Transverse colon (tissue), 4 donors: ENCODE measurements around the gene INPP5B. TPM values are rescaled to one million over a fixed set of nuclear protein-coding genes. Genes with fewer than 3 reads are reported as not detected.
"Not testable (repeated sequence)": the region's sequence is repeated elsewhere in the genome, so short reads cannot be mapped to it uniquely, and the experiment has no call there.

ENCODE experiments used
- DNase-seq: peaks from one replicate; pipeline ENCODE4 v3.0.0-alpha.2; 2019
- H3K27ac ChIP-seq, 4 donors: fragments of 200-600 bp; sonication (generic); 2 replicates each; pipeline ENCODE4 v1.5.1; 2016 to 2018; ENCODE audit warnings: inconsistent platforms in 4 of 4
- H3K27me3 ChIP-seq: fragments of 200-600 bp; sonication (generic); 2 replicates; pipeline ENCODE4 v1.5.1; 2017; ENCODE audit warnings: inconsistent platforms
- H3K36me3 ChIP-seq, 4 donors: fragments of 200-600 bp; sonication (generic); 2 replicates each; pipeline ENCODE4 v1.5.1; 2017 to 2019; ENCODE audit warnings: inconsistent platforms in 4 of 4
- H3K4me1 ChIP-seq, 4 donors: fragments of 200-600 bp; sonication (generic); 2 replicates each; pipeline ENCODE4 v1.5.1; 2017 to 2020; ENCODE audit warnings: inconsistent platforms in 4 of 4
- H3K4me3 ChIP-seq, 4 donors: fragments of 200-600 bp; sonication (generic); 1 replicate in 1 of 4; 2 replicates in 3 of 4; pipeline versions ENCODE4 v1.5.1 to v1.6.1; 2017 to 2019; ENCODE audit warnings: inconsistent platforms in 4 of 4
- H3K9me3 ChIP-seq, 2 donors: fragments of 200-600 bp; sonication (generic); 2 replicates each; pipeline ENCODE4 v1.5.1; 2017 to 2019; ENCODE audit warnings: inconsistent platforms in 2 of 2
- CTCF ChIP-seq, 5 experiments: fragments of 200-600 bp in 3 of 5; fragments of 450-650 bp in 2 of 5; sonication (generic) in 3 of 5; IDR thresholded peaks; 1 replicate in 2 of 5; 2 replicates in 3 of 5; pipeline ENCODE4 v1.5.1; 2016 to 2017; ENCODE audit warnings: antibody characterized with exemption in 5 of 5, inconsistent platforms in 3 of 5, mild to moderate bottlenecking in 2 of 5, moderate library complexity in 1 of 5
- EP300 ChIP-seq: sonication (generic); formaldehyde crosslinking; IDR thresholded peaks from one replicate; pipeline ENCODE4 v1.6.1; 2017; ENCODE audit warnings: antibody characterized with exemption, low read depth
- POLR2A ChIP-seq: fragments of 450-650 bp; IDR thresholded peaks from one replicate; pipeline ENCODE4 v1.6.1; 2016; ENCODE audit warnings: antibody characterized with exemption, mild to moderate bottlenecking, moderate library complexity
- POLR2AphosphoS5 ChIP-seq, 3 donors: sonication (generic); formaldehyde crosslinking; IDR thresholded peaks; one replicate each; pipeline ENCODE4 v1.6.1; 2016; ENCODE audit warnings: antibody characterized with exemption in 3 of 3
- WGBS, 2 donors: methylation state at CpG; one replicate each; pipeline ENCODE4 v1.1.5; 2018; ENCODE audit warnings: low coverage in 1 of 2; 5-methylcytosine and 5-hydroxymethylcytosine counted together
- in situ Hi-C, 4 donors: fragments of 200-750 bp; cut with MboI; loops; one replicate each; pipeline versions ENCODE4 v1.15.0 to v1.15.1; 2017; ENCODE audit warnings: low sequenced_read_pairs in 3 of 4, low pct_ligation_motif_present in 1 of 4, low pct_unique_long_range_greater_than_20kb in 1 of 4
- intact Hi-C: fragments of 100-400 bp; cut with DNase I; formaldehyde crosslinking; loops from one replicate; pipeline ENCODE4 v1.15.1; 2023; ENCODE audit warnings: low total_unique reads
- total RNA-seq, 4 donors: library from RNA; depleted of rRNA; stranded (reverse); fragments of >200 nt; gene quantifications; one replicate each; pipeline ENCODE4 v1.1.0, GENCODE V29; 2016

INPP5B gene
- total RNA-seq, 4 donors from 2014 or later: 32.6 to 43.6 (median 39.1) TPM

DNA sequence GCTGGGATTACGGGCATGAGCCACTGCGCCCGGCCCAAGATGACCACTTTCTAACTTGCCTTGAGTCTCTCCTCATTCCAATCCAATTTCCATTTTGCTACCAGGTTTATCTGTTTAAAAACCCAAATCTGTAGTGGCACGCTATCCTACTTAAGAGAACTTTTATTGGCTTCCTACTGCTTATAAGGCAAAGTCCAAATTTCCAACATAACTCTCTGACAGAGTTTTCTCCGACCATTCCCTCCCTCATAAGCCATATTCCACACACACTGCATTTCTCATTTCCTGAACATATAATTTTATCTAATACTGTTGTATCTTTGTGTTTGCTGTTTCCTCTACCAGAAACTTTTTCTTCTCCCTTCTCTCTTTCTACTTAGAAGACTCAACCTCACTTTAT, 27.7 kb upstream of the INPP5B start:
- Histone ChIP-seq H3K9me3 (no peaks in the 10 kb centered on the region), H3K36me3 (peaks cover 0 to 57% (median 27%) of the 10 kb centered on the region in 4 donors), H3K4me3 (no peak overlapping the region), H3K27me3 (no peaks in the 10 kb centered on the region), H3K4me1 (peaks cover 0 to 3% (median 0%) of the 10 kb centered on the region in 4 donors), H3K27ac (peak overlapping the region in 1 of 4 donors; percentile 3)
- 73 to 87% methylated on average over 5 of the region's 5 CpGs for WGBS, 2 donors
- intact Hi-C loops: no loop called here
- TF ChIP-seq CTCF (IDR thresholded peaks at IDR 0.05) (no peak), POLR2AphosphoS5 (IDR thresholded peaks at IDR 0.05) (no peak), EP300 (no peak), POLR2A (no peak)
- no peak for DNase-seq
- in situ Hi-C loops: no loop called here

DNA sequence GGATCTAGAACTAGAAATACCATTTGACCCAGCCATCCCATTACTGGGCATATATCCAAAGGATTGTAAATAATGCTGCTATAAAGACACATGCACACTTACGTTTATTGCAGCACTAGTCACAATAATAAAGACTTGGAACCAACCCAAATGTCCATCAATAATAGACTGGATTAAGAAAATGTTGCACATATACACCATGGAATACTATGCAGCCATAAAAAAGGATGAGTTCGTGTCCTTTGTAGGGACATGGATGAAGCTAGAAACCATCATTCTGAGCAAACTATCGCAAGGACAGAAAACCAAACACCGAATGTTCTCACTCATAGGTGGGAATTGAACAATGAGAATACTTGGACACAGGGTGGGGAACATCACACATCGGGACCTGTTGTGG, 26.8 kb upstream of the INPP5B start:
- DNase-seq, intact Hi-C loops, in situ Hi-C loops, H3K9me3 ChIP-seq, H3K4me1 ChIP-seq, H3K27me3 ChIP-seq, H3K27ac ChIP-seq, H3K4me3 ChIP-seq: not testable (repeated sequence)
- WGBS, 2 donors: 84 to 91% methylated on average over 5 of the region's 5 CpGs
- peaks cover 0 to 57% (median 27%) of the 10 kb centered on the region in 4 donors for H3K36me3 ChIP-seq

DNA sequence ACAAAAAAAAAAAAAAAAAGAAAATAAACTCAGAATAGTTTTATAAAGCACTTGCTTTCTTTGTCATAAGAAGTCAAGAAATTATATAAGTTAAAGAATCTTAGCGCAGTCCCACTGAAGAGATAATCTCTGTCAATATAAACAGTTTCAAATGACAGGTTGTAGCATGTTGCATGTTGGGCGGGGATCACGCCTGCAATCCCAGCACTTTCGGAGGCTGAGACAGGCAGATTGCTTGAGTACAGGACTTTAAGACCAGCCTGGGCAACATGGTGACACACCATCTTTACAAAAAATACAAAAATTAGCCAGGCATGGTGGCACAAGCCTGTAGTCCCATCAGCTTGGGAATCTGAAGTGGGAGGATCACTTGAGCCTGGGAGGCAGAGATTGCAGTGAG, 18.4 kb upstream of the INPP5B start:
- no peak for TF ChIP-seq EP300
- no peak for TF ChIP-seq CTCF (IDR thresholded peaks at IDR 0.05)
- TF ChIP-seq POLR2A: no peak
- TF ChIP-seq POLR2AphosphoS5 (IDR thresholded peaks at IDR 0.05): no peak
- no peak for DNase-seq
- in situ Hi-C loops (loop anchor here in 1 of 4 donors (10.0 kb wide), 1 partner anchor 80 kb away; no protein-coding TSS in a partner anchor), intact Hi-C loops (no loop called here)
- whole genome bisulfite sequencing, 2 donors: 89% methylated on average over 4 of the region's 4 CpGs; no CpG with 5 or more reads in 1 of the 2 donors
- no peaks in the 10 kb centered on the region for H3K27me3 ChIP-seq
- no peaks in the 10 kb centered on the region for H3K9me3 ChIP-seq
- H3K27ac ChIP-seq: no peak overlapping the region
- H3K36me3 ChIP-seq: peaks cover 0 to 43% (median 19%) of the 10 kb centered on the region in 4 donors
- no peak overlapping the region for H3K4me3 ChIP-seq
- no peaks in the 10 kb centered on the region for H3K4me1 ChIP-seq

DNA sequence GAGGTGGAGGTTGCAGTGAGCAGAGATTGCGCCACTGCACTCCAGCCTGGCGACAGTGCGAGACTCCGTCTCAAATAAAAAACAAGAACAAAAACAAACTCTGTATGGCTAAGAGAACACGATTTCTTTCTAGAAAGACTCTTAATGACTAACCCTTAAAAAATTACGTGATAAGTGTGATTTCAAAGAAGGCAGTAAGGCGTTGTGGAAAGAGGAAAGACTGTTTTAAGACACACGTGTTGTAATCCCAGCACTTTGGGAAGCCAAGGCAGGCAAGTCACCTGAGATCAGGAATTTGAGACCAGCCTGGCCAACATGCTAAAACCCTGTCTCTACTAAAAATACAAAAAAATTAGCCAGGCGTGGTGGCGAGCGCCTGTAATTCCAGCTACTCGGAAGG, 17.3 kb upstream of the INPP5B start:
- WGBS, 2 donors: 77 to 87% methylated on average over 8 to 12 of the region's 12 CpGs
- in situ Hi-C loops: loop anchor here in 1 of 4 donors (10.0 kb wide), 1 partner anchor 79 kb away; no protein-coding TSS in a partner anchor
- H3K4me3 ChIP-seq: not testable (repeated sequence)

GRCh38 chr1:37958690-37959089, 11.8 kb upstream of the INPP5B start:
- Histone ChIP-seq H3K36me3 (peaks cover 0 to 31% (median 5%) of the 10 kb centered on the region in 4 donors), H3K4me3 (no peak overlapping the region), H3K27ac (no peak overlapping the region), H3K27me3 (no peaks in the 10 kb centered on the region), H3K9me3 (no peaks in the 10 kb centered on the region), H3K4me1 (no peaks in the 10 kb centered on the region)
- intact Hi-C loops: no loop called here
- in situ Hi-C loops: no loop called here
- no peak for DNase-seq
- WGBS, 2 donors: 86 to 87% methylated on average over 2 of the region's 2 CpGs
- no peak for TF ChIP-seq EP300
- TF ChIP-seq CTCF (IDR thresholded peaks at IDR 0.05): no peak
- TF ChIP-seq POLR2AphosphoS5 (IDR thresholded peaks at IDR 0.05): no peak
- no peak for TF ChIP-seq POLR2A

More for the DNA sequence above, 17.3 kb upstream of the INPP5B start:
- intact Hi-C loops, H3K9me3 ChIP-seq, H3K4me1 ChIP-seq, H3K27ac ChIP-seq, DNase-seq, H3K27me3 ChIP-seq: not testable (repeated sequence)
- peaks cover 0 to 46% (median 19%) of the 10 kb centered on the region in 4 donors for H3K36me3 ChIP-seq
